Superior temporal gyrus (tissue), 1 donor: ENCODE measurements around the gene SLC9A7.

Source experiments
- DNase-seq: peaks from one replicate; pipeline ENCODE4 v3.0.0-alpha.2; 2016; ENCODE audit errors: extremely low spot score

Gene SLC9A7

DNA sequence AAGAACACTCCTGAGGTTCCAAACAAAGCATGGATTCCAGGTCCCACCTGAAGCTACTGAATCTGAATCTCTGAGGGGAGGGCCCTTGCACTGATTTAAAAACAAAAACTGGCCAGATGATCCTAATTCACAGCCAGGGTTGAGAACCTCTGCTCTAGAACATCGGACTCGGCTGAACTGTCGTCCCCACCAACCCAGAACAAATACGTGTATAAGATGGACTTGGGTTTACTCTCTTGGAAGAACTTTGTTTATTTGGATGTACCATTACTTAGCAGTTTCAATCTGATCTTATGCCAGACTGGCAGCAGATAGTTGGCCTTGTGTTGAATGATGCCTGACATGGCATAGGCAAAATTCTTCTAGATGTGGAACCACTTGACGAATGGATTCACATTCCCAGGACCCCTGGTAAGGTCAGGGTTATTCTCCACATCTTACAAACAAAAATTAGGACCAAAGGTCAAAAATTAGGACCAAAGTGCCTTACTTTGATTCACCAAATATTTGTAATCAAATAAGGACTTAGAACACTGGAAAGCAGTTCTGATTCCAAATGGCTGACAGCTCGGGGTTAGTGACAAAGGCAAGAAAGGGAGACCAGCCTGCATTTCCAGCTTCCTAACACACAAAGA lies 156.3 kb downstream of the SLC9A7 start:
- no peak for DNase-seq

- no peak for DNase-seq
These were observed 157.6 kb downstream of the SLC9A7 start for GRCh38 chrX:46601283-46601682.

DNA sequence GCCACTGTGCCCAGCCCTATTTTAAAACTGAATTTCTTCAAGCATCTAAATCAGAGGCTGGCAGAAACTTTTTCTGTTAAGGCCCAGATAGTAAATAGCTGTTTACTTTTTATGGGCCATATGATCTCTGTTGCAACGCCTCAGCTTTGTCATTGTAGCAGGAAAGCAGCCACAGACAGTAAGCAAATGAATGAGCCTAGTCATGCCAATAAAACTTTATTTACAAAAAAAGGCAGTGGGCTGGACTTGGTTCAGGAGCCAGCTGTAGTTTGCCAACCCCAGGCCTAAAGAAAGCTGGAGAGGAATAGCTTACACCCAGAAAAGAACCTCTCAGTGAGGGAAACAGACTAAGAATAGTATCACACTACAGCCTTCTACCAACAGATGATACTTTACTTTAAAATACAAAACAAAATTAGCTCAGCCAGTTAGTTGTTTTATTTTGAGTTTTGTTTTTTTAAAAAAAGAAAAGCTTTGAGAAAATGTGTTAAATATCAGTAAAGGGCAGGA lies 159.8 kb downstream of the SLC9A7 start:
- no peak for DNase-seq

DNA sequence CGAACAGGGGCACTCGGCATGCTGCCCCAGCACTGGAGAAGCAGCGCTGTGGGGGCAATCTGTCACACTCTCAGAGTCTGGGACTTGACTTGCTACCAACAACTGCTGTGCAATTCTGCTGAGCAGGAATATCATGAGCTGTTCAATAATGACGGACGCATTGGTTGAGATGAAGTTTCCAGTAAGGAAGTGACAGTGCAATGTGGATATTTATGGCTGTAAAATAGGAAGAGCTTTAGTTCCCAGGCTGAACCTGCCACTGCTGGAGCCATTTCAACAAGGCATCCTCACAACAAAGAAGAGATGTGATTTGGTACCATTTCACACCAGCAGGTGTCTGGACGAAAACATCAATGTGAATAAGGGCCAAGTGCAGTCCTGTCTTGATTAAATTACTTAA lies 161.1 kb downstream of the SLC9A7 start:
- DNase-seq = no peak

GRCh38 chrX:46597208-46597607 lies 161.7 kb downstream of the SLC9A7 start:
- no peak for DNase-seq

DNA sequence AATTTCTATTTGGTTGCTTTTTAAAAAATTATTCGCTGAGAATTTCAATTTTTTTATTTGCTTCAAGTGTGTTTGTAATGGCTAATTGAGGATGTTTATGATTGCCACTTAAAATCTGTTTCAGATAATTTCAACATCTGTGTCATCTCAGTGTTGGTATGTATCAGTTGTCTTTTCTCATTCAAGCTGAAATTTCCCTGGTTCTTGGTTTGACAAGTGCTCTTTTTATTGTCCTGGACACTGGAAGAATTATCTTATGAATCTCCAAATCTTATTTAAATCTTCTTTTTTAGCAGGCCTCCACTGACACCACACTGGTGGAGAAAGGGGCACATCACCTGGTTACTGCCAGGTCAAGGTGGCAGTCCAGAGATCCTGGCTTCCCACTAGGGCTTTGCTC lies 163.8 kb downstream of the SLC9A7 start:
- DNase-seq = no peak

- DNase-seq = no peak
These were observed 168.8 kb downstream of the SLC9A7 start for GRCh38 chrX:46589977-46590723.

- DNase-seq = no peak
These were observed 170.7 kb downstream of the SLC9A7 start for GRCh38 chrX:46588263-46588662.

- no peak for DNase-seq
These were observed 171.2 kb downstream of the SLC9A7 start for GRCh38 chrX:46587753-46588171.

GRCh38 chrX:46587158-46587557 lies 171.8 kb downstream of the SLC9A7 start:
- no peak for DNase-seq

- no peak for DNase-seq
These were observed 174.2 kb downstream of the SLC9A7 start for GRCh38 chrX:46584736-46585135.

GRCh38 chrX:46582966-46583365 lies 176.0 kb downstream of the SLC9A7 start:
- DNase-seq = no peak

- DNase-seq = no peak
These were observed 176.6 kb downstream of the SLC9A7 start for GRCh38 chrX:46582325-46582724.

DNA sequence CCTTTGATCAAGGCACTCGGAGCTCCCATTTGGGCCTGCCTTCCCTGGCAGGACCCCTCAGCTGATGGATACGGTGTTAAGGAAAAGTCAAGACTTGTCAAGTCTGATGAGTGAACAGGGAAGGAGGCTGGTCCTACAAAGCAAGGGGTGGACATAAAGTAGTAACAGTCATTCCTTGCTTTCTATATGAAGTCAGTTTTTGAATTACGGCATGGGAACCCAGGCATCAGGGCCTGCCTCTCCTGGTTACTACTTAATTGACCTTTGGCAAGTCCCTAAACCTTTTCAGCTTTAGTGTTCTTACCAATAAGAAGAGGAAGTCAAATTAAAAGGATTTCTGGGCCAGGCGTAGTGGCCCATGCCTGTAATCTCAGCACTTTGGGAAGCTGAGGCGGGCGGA lies 178.3 kb downstream of the SLC9A7 start:
- DNase-seq = no peak

- DNase-seq = no peak
These were observed 179.7 kb downstream of the SLC9A7 start for GRCh38 chrX:46579250-46579649.

- DNase-seq = no peak
These were observed 181.5 kb downstream of the SLC9A7 start for GRCh38 chrX:46577221-46578005.

- DNase-seq = no peak
These were observed 182.5 kb downstream of the SLC9A7 start for GRCh38 chrX:46576458-46576857.

GRCh38 chrX:46575991-46576392 lies 182.9 kb downstream of the SLC9A7 start:
- no peak for DNase-seq

GRCh38 chrX:46575586-46575985 lies 183.3 kb downstream of the SLC9A7 start:
- DNase-seq = no peak

DNA sequence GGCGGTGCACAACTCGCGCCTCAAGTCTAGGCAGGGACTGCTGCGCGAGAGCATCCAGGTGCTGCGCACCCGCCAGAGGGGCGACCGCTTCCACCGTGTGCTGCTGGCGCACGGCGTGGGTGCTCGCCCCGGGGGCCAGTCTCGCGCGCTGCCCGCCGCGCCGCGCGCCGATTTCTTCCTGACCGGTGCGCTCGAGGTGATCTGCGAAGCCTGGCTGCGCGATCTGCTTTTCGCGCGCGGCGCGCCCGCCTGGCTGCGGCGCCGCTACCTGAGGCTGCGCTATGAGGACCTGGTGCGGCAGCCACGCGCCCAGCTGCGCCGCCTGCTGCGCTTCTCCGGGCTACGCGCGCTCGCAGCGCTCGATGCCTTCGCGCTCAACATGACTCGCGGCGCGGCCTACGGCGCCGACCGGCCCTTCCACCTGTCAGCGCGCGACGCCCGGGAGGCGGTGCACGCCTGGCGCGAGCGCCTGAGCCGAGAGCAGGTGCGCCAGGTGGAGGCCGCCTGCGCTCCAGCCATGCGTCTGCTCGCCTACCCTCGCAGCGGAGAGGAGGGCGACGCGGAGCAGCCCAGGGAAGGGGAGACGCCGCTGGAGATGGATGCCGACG lies 184.0 kb downstream of the SLC9A7 start:
- DNase-seq = no peak

- DNase-seq = no peak
These were observed 184.8 kb downstream of the SLC9A7 start for GRCh38 chrX:46573892-46574773.
